ENCODE results near the gene ZNF536. TPM values are rescaled to one million over a fixed set of nuclear protein-coding genes. Genes with fewer than 3 reads are reported as not detected.

The ZNF536 gene
- total RNA-seq, 1 experiment from 2014 or later: not detected

DNA sequence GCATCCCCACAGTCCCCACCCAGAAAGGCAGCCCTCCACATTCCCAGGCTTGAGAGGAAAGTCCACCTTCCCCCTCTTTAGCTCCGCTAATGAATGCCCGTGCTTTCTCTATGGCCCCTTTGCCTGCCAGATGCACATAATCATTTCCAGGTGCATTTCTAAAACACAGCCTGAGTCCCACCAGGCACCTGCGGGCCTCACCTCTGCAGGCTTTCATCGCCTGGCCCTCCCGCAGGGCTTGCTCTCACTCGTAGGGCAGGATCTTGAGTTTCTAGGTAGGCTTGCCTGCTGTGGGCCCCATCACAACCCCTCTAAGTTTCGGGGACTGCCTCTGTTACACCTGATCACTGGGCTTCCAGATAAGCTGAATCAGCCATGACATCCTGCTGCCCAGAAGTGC, 173.6 kb downstream of the ZNF536 start:
- H3K36me3 Mint-ChIP-seq (ENCODE audit: insufficient read depth, unreplicated experiment): no peaks in the 10 kb centered on the region
- CTCF ChIA-PET: no interaction called here
- H3K4me1 Mint-ChIP-seq (ENCODE audit: low read depth, unreplicated experiment): no peaks in the 10 kb centered on the region
- Histone ChIP-seq H3K4me1 (no peaks in the 10 kb centered on the region), H3K9me3 (no peaks in the 10 kb centered on the region), H3K36me3 (ENCODE audit: control insufficient read depth, insufficient read depth, low read length) (no peaks in the 10 kb centered on the region), H3K4me3 (ENCODE audit: low read depth, low read length) (no peak overlapping the region), H3K27me3 (replicated peaks; ENCODE audit: control insufficient read depth, insufficient read depth, low read length) (no peaks in the 10 kb centered on the region)
- intact Hi-C loops (cut with micrococcal nuclease; ENCODE audit: unreplicated experiment): no loop called here
- no TSS peak for BruUV-seq (replicated peaks)
- TF ChIP-seq, protein P1, sequence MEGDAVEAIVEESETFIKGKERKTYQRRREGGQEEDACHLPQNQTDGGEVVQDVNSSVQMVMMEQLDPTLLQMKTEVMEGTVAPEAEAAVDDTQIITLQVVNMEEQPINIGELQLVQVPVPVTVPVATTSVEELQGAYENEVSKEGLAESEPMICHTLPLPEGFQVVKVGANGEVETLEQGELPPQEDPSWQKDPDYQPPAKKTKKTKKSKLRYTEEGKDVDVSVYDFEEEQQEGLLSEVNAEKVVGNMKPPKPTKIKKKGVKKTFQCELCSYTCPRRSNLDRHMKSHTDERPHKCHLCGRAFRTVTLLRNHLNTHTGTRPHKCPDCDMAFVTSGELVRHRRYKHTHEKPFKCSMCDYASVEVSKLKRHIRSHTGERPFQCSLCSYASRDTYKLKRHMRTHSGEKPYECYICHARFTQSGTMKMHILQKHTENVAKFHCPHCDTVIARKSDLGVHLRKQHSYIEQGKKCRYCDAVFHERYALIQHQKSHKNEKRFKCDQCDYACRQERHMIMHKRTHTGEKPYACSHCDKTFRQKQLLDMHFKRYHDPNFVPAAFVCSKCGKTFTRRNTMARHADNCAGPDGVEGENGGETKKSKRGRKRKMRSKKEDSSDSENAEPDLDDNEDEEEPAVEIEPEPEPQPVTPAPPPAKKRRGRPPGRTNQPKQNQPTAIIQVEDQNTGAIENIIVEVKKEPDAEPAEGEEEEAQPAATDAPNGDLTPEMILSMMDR (IDR thresholded peaks at IDR 0.05; ENCODE audit: insufficient read depth in 1 of 2, low read depth in 1 of 2, low read length in 1 of 2, severe bottlenecking in 1 of 2, unreplicated experiment in 1 of 2): no peak
- H3K27me3 Mint-ChIP-seq (ENCODE audit: insufficient read depth, unreplicated experiment): peaks cover 17% of the 10 kb centered on the region
- no peak overlapping the region for H3K27ac Mint-ChIP-seq (ENCODE audit: unreplicated experiment)
- H3K4me3 Mint-ChIP-seq (ENCODE audit: unreplicated experiment): no peak overlapping the region
- POLR2A ChIA-PET: no interaction called here
- DNase-seq: no peak
- H3K9me3 Mint-ChIP-seq (ENCODE audit: unreplicated experiment): no peaks in the 10 kb centered on the region

DNA sequence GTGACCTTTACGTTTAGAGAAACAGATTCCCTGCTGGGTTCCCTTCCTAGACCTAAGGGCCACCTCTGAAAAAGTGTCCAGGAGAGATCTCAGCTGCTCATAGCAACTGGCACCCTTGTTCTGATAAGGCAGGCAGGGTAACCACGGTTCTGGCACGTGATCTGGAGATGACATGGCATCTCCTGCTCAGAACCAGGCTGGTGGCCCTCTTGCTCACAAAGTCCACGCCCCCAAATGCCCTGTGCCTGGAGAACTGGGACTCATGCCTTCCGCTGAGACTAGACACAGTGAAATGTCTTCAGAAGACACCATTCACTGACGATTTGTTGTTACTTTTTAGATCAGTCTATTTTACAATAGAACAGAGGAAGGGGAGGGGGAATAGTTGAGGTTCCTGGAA, 174.1 kb downstream of the ZNF536 start:
- H3K4me3 ChIP-seq (ENCODE audit: low read depth, low read length): no peak overlapping the region
- Mint-ChIP-seq H3K9me3 (ENCODE audit: unreplicated experiment) (no peaks in the 10 kb centered on the region), H3K27me3 (ENCODE audit: insufficient read depth, unreplicated experiment) (peaks cover 17% of the 10 kb centered on the region), H3K4me1 (ENCODE audit: low read depth, unreplicated experiment) (no peaks in the 10 kb centered on the region), H3K36me3 (ENCODE audit: insufficient read depth, unreplicated experiment) (no peaks in the 10 kb centered on the region), H3K4me3 (ENCODE audit: unreplicated experiment) (no peak overlapping the region), H3K27ac (ENCODE audit: unreplicated experiment) (no peak overlapping the region)
- no peaks in the 10 kb centered on the region for H3K9me3 ChIP-seq
- no peak for DNase-seq
- CTCF ChIA-PET: no interaction called here
- intact Hi-C loops (cut with micrococcal nuclease; ENCODE audit: unreplicated experiment): no loop called here
- POLR2A ChIA-PET: no interaction called here
- BruUV-seq (replicated peaks): no TSS peak
- no peaks in the 10 kb centered on the region for H3K36me3 ChIP-seq (ENCODE audit: control insufficient read depth, insufficient read depth, low read length)
- no peaks in the 10 kb centered on the region for H3K27me3 ChIP-seq (replicated peaks; ENCODE audit: control insufficient read depth, insufficient read depth, low read length)
- H3K4me1 ChIP-seq: no peaks in the 10 kb centered on the region
- TF ChIP-seq, protein P1 (IDR thresholded peaks at IDR 0.05; ENCODE audit: insufficient read depth in 1 of 2, low read depth in 1 of 2, low read length in 1 of 2, severe bottlenecking in 1 of 2, unreplicated experiment in 1 of 2): no peak

- Mint-ChIP-seq H3K4me1 (ENCODE audit: low read depth, unreplicated experiment) (no peaks in the 10 kb centered on the region), H3K9me3 (ENCODE audit: unreplicated experiment) (no peaks in the 10 kb centered on the region), H3K4me3 (ENCODE audit: unreplicated experiment) (no peak overlapping the region), H3K36me3 (ENCODE audit: insufficient read depth, unreplicated experiment) (no peaks in the 10 kb centered on the region), H3K27me3 (ENCODE audit: insufficient read depth, unreplicated experiment) (peaks cover 11% of the 10 kb centered on the region), H3K27ac (ENCODE audit: unreplicated experiment) (no peak overlapping the region)
- no peaks in the 10 kb centered on the region for H3K4me1 ChIP-seq
- intact Hi-C loops (cut with micrococcal nuclease; ENCODE audit: unreplicated experiment): no loop called here
- CTCF ChIA-PET: no interaction called here
- H3K36me3 ChIP-seq (ENCODE audit: control insufficient read depth, insufficient read depth, low read length): no peaks in the 10 kb centered on the region
- no TSS peak for BruUV-seq (replicated peaks)
- DNase-seq: no peak
- H3K9me3 ChIP-seq: no peaks in the 10 kb centered on the region
- H3K27me3 ChIP-seq (replicated peaks; ENCODE audit: control insufficient read depth, insufficient read depth, low read length): no peaks in the 10 kb centered on the region
- H3K4me3 ChIP-seq (ENCODE audit: low read depth, low read length): no peak overlapping the region
- TF ChIP-seq, protein P1 (IDR thresholded peaks at IDR 0.05; ENCODE audit: insufficient read depth in 1 of 2, low read depth in 1 of 2, low read length in 1 of 2, severe bottlenecking in 1 of 2, unreplicated experiment in 1 of 2): no peak
- POLR2A ChIA-PET: no interaction called here
Measured at GRCh38 chr19:30547246-30547645, 175.1 kb downstream of the ZNF536 start.
